Embryonic facial prominence (tissue), 1 donor: ENCODE measurements around the gene FYB1.
"Not testable (repeated sequence)": the region's sequence is repeated elsewhere in the genome, so short reads cannot be mapped to it uniquely, and the experiment has no call there.

Source experiments
- DNase-seq: peaks from one replicate; pipeline ENCODE4 v3.0.0-alpha.2; 2016; ENCODE audit errors: extremely low spot score

FYB1 gene

DNA sequence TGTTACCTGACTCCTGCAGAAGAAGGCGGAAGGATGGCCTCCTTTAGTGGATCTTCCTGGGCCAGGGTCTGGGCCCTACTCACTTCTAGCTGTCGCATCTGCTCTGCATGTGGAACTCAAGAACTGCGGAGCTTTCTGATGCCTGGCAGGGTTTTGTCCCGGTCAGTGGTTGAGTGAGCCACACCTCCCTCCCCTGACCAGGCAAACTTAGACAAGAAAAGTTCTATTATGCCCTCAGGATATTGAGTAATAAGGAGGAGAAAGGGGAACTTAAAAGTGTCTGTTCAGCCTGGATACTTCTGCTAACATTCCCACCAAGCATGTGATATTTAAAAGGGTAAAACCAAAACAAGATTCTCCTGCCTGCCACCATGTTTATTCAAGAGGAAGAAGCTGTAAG is at the start of gene FYB1:
Gene FYB1 (minus strand): TSS at position 127 of the 400 bp plus-strand sequence. CDS start 16,603 bp downstream, outside the sequence.
- no peak for DNase-seq

DNA sequence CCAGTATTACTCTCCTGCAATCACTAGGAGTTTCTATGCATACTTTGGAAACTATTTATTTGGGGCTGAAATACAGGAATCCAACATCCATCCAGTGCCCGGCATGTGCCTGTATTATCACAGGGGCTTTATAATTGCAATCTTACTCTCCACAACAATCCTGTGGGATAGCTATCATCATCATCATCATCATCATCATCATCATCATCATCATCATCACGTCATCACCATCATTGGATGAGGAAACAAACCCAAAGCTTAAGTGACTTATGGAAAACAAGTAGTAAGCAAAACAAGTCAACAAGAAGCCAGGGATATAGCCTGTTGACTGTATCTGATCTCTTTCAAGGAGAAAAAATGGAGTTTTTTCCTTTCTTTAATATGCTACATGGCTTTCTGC is 47.8 kb upstream of the FYB1 start:
- DNase-seq, result no peak

DNA sequence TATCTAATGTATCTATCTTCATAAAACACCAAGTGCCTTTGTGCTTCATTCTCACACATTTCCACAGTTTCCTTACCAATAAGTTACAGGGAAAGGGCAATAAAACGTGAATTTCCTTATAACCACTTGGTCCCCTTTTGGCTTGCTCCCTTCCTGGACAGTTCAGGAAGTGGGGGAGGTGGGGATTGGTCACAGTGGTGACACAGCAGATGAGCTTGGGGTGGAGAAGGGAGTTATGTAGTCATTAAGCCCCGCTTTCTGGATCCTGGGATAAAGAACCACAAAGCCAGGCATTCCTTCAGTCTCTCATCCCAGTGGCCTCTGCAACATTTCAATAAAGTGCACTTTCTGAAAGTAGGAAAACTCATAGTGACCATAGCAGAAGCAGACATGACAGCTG is 47.1 kb upstream of the FYB1 start:
- no peak for DNase-seq

DNA sequence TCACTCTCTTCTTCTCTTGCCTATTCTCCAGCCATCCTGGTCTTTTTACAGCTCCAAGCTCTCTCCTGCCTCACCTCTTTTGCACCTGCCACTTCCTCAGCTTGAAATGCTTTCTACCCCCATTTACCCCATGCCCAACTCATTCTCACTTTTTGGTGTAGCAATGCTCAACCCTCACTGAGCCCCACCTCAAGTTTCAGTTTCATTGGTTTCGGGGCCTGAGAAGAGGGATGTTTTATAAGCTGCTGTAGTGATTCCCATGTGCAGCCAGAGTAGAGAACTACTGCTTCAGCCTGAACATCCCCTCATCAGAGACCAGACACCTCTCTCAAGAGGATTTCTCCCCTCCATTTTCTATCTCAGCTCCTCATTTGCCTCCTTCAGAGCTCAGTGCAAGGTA is 45.2 kb upstream of the FYB1 start:
- DNase-seq, result no peak

DNA sequence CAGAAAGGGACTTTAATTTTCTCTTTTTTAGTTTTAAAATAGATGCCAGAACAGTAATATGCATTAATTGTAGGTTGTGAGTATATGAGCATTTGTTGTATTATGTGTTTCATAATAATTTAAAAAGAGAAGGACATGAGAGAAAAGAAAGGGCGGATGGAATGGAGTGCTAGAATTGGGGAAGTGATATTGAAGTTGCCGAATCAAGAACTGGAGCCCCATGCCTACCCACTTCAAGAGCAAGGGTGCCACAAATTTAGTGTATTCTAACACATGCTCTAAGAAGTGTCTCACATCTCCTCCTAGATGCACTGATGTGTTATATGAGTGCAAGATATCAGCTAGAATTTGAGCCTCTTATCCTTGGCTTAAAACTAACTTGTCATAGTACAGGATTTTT is 43.6 kb upstream of the FYB1 start:
- DNase-seq, result no peak

DNA sequence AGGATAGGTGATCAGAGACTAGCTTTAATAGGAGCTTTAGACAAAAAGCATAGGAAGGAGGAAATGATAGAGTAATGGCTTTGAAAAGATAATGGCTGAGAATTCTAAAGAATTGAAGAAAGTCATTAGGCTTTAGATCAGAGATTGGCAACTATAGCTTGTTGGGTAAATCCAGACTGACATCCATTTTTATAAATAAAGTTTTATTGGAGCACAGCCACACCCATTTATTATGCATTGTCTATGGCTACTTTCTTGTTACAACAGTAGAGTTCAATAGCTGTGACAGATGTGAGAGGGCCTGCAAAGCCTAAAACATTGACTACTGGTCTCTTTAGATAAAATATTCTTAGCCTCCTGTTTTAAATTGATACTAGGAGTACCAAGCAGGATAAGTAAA is 40.7 kb upstream of the FYB1 start:
- no peak for DNase-seq

GRCh38 chr5:39257554-39257953 is 38.2 kb upstream of the FYB1 start:
- DNase-seq, result no peak

DNA sequence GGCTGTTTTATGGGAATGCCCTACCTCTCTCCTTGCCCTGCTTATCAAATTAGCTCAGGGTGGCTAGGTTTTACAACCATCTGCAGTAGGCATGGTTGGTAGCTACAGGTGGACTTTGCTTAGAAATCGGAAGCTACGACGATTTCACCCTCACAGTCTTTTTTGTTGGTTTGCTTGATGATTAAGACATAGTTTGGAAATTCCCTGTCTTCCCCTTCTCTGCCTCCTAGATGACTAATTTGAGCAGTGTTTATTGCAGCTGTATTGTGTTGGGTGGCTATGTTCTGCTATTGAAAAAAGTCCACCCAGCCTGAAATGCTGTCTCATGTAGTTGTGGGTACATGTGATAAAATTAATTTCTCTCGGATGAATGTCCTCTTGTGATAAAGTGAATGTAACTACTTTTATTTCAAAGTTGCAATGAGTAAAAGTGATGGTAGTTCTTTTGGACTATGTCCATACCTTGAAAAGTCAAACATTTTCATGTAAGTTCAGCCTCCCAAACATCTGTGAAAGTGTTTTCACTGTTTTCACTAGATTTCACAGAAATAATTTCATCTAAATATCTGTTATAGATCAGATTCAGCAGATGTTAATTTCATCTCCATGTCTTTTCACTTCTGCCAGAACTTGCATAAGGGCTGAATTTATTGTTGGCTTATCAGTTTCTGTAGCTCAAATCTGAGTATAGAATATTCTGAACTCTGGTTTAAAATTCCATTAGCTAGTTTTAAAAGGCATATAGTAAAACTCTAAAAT is 37.3 kb upstream of the FYB1 start:
- DNase-seq, result no peak

DNA sequence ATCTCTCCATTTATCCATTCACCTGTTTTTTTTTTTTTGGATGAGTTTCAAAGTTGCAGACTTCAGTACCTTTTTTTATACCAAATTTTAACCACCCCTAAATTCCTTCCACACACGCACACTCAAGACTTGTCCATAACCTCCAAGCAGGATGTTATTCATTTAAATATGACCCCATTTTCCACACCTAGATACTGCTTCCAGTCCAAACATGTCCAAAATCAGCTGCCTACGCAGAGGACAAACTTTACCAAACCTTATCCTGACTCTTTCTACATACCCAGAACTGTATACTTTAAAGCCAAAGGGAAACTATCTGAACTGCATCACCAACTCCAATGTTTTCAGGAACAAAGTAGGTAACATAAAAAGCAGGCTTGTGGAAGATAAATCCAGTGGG is 36.0 kb upstream of the FYB1 start:
- DNase-seq, result no peak

- no peak for DNase-seq
Measured at GRCh38 chr5:39254671-39255070, 35.3 kb upstream of the FYB1 start.

GRCh38 chr5:39253196-39253595 is 33.8 kb upstream of the FYB1 start:
- DNase-seq, result no peak

- DNase-seq, result no peak
Measured at GRCh38 chr5:39249564-39250274, 30.4 kb upstream of the FYB1 start.

GRCh38 chr5:39249069-39249468 is 29.7 kb upstream of the FYB1 start:
- DNase-seq, result no peak

DNA sequence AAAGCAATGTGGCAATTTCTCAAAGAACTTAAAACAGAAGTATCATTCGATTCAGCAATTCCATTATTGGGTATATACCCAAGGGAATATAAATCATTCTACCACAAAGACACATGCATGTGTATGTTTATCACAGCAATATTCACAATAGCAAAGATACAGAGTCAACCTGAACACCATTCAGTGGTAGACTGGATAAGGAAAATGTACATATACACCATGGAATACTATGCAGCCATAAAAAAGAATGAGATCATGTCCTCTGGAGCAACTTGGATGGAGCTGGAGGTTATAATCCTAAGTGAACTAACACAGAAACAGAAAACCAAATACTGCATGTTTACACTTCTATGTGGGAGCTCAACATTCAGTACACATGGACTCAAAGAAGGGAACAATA is 21.4 kb upstream of the FYB1 start:
- no peak for DNase-seq

DNA sequence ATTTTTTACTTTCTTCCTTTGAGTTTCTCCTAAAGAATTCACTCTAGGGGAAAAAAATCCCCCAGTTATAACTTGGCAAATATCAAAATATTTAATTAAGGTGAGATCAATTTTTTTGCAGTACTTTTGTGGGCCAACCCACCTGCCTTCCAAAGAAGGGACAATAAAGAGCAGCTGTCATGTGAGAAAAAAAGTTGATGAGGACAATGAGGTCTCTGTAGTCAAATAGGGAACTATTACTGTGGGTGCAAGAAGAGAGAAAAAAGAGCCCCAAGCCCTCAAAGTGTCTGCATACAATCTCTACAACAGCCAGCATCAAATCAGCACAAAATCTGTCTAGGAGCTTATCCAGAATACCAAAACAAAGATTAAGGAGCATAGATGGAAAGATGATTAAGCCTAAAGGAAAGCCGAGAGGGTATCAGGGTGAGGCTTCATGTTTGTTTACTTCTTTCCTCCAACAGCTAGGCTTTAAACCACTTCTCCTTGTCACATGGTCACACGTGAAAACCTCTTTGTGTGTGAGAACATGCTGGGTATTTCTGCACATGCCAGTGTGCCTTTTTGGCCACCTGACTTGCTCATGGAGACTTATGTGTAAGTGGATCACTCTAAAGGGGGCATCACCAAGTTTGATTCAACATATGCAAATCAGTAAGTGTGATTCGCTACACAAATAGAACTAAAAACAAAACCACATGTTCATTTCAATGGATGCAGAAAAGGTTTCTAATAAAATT is 19.2 kb upstream of the FYB1 start:
- no peak for DNase-seq

GRCh38 chr5:39236718-39237117 is 17.4 kb upstream of the FYB1 start:
- DNase-seq, result no peak

DNA sequence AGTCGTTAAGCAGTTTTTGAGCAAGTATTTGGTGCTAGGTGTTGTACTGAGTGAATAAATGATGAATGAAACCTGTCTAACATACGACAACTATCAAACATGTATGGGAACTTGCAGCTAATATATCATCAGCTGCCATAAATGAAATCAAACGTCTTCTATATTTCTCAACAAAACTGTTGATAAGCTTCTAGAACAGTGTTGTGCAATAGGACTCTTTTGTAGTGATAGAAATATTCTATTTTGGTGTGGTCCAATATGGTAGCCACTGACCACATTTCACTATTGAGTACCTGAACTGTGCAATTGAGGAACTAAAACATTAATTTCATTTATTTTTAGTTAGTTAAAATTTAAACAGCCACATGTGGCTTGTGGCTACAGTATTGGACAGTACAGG is 16.3 kb upstream of the FYB1 start:
- no peak for DNase-seq

GRCh38 chr5:39234494-39234893 is 15.1 kb upstream of the FYB1 start:
- DNase-seq, result not testable (repeated sequence)

GRCh38 chr5:39233783-39234182 is 14.4 kb upstream of the FYB1 start:
- DNase-seq, result no peak

GRCh38 chr5:39231705-39232525 is 12.6 kb upstream of the FYB1 start:
- DNase-seq, result no peak

DNA sequence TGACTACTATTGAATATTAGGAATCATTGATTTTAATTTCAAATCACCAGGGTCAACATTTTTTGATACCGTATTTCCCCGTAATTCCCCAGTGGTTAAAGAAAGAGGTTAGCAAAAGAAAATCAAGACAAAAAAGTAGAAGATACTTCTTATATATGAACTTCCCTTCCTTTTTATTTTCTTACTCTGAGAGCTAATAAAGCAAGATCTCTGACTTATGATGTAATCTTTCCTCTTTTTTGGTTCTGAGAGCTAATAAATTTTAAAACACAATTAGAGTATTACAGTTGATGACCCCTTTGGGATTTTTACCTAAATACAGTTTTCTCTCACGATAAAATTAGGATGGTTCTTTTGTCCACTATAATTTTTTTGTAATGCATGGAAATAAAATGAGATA is 9.2 kb upstream of the FYB1 start:
- DNase-seq, result no peak

DNA sequence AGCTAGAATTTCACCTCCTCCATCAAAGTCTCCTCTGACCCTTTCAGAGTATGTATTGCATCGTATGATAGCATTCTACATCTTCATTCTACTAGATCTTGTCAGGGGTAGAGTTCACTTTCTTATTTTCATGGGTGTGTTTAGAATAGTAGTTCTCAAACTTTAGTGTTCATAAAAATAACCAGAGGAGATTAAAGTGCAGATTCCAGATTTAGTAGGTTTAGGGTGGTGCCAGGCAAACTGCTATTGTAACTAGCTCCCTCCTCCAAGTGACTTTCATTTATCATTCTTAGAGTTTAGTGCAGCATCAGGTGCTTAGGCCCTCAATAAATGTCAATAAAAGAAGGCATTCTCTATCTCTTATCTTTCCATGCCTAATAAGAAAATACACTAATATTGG is 7.2 kb upstream of the FYB1 start:
- no peak for DNase-seq
